ENCODE measurements around the gene COX8A. TPM values are rescaled to one million over a fixed set of nuclear protein-coding genes. Genes with fewer than 3 reads are reported as not detected.

Gene COX8A
- total RNA-seq, 4 donors from 2014 or later = 265 to 424 (median 362) TPM

DNA sequence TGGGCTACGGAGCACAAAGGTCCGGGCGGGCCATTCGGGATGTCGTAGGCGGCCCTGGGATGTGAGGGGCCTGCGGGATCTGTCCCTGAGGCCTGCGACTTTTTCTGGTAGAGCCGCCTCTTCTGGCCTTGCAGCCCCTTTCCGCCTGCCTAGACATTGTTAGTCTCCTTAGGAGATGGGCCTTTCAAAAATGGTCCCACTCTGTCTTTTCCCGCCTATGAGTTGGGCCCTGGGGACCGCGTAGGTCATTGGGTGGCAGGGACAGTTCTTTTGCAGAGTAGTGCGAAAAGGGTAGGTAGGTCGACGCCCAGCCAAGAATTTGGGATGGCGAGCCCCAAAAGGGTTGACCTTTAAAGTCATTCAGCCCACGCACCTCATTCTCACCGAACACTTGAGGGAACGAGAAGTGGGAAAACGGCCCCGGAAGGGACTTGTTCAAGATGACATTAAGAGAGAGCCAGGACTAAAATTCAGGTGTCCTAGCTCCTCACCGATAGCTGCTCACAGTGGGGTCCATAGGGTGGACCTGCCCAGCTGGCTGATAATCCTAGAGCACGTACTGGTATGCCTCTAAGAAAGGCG is 12.6 kb downstream of the COX8A start:
- TF ChIP-seq, protein P1, sequence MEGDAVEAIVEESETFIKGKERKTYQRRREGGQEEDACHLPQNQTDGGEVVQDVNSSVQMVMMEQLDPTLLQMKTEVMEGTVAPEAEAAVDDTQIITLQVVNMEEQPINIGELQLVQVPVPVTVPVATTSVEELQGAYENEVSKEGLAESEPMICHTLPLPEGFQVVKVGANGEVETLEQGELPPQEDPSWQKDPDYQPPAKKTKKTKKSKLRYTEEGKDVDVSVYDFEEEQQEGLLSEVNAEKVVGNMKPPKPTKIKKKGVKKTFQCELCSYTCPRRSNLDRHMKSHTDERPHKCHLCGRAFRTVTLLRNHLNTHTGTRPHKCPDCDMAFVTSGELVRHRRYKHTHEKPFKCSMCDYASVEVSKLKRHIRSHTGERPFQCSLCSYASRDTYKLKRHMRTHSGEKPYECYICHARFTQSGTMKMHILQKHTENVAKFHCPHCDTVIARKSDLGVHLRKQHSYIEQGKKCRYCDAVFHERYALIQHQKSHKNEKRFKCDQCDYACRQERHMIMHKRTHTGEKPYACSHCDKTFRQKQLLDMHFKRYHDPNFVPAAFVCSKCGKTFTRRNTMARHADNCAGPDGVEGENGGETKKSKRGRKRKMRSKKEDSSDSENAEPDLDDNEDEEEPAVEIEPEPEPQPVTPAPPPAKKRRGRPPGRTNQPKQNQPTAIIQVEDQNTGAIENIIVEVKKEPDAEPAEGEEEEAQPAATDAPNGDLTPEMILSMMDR (IDR thresholded peaks at IDR 0.05) = no peak
- ATAC-seq (ENCODE audit: low FRiP score) = no peak
- DNase-seq (ENCODE audit: low spot score) = no peak

DNA sequence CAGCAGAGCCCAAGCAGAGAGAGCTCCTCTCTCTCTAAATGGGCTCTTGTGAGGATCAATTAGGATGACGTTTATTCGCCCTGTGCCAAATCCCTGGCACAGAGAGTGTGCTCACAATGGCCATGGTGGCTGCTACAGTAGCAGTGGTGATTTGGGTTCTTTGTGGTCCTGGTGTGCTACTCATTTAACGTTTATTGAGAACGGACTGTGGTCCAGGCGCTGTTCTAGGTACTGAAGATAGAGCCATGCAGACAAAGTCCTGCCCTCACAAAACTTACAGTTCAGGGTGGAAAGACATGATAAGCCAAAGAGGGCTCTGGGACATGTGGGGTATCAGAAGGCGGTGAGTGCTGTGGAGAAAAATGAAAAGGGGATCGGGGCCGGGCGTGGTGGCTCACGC is 17.1 kb downstream of the COX8A start:
- no peak for DNase-seq (ENCODE audit: low spot score)
- no peak for ATAC-seq (ENCODE audit: low FRiP score)
- TF ChIP-seq, protein P1 (IDR thresholded peaks at IDR 0.05) = no peak

DNA sequence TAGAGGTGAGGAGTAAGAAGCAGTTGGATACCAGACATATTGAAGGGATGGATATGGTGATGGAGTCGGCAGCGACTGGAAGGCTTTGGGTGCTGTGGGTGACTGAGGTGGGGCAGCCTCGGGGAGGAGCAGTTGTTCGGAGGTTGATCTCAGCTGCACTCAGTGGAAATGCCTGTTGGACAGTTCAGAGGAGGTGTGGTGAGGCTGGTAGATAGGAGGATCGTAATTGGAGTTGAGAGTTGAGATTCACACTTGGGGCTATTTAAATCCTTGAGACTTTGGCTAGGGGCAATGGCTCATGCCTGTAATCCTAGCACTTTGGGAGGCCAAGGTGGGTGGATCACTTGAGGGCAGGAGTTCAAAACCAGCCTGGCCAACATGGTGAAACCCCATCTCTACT is 18.7 kb downstream of the COX8A start:
- no peak for ATAC-seq (ENCODE audit: low FRiP score)
- TF ChIP-seq, protein P1 (IDR thresholded peaks at IDR 0.05) = no peak
- no peak for DNase-seq (ENCODE audit: low spot score)

DNA sequence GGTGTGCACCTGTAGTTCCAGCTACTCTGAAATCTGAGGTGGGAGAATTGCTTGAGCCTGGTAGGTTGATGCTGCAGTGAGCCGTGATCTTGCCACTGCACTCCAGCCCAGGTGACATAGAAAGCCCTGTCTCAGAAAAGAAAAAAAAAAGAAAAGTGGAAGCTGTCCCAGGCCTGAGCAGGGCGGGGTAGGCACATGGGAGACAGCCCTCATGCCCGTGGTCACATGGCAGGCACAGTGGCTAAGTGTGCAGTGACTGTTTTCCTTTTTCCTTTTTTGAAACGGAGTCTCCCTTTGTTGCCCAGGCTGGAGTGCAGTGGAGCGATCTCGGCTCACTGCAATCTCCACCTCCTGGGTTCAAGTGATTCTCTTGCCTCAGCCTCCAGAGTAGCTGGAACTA is 19.6 kb downstream of the COX8A start:
- DNase-seq (ENCODE audit: low spot score) (no peak), ATAC-seq (ENCODE audit: low FRiP score) (no peak)
- TF ChIP-seq, protein P1 (IDR thresholded peaks at IDR 0.05) = no peak

DNA sequence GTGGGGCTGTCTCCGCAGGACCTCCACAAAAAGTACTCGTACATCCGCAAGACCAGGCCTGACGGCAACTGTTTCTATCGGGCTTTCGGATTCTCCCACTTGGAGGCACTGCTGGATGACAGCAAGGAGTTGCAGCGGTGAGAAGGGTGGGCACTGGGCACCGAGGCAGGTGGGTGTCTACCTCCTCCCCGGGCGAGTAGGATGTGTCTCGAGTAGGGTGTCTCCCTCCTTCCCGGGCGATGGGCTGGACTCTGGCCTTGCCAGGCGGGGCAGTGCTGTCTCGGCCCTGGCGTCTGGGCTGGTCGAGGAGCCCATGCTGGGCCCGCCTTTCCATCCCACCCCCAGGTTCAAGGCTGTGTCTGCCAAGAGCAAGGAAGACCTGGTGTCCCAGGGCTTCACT is 22.1 kb downstream of the COX8A start:
- TF ChIP-seq, protein P1 (IDR thresholded peaks at IDR 0.05) = no peak
- ATAC-seq (ENCODE audit: low FRiP score) (no peak), DNase-seq (ENCODE audit: low spot score) (no peak)

DNA sequence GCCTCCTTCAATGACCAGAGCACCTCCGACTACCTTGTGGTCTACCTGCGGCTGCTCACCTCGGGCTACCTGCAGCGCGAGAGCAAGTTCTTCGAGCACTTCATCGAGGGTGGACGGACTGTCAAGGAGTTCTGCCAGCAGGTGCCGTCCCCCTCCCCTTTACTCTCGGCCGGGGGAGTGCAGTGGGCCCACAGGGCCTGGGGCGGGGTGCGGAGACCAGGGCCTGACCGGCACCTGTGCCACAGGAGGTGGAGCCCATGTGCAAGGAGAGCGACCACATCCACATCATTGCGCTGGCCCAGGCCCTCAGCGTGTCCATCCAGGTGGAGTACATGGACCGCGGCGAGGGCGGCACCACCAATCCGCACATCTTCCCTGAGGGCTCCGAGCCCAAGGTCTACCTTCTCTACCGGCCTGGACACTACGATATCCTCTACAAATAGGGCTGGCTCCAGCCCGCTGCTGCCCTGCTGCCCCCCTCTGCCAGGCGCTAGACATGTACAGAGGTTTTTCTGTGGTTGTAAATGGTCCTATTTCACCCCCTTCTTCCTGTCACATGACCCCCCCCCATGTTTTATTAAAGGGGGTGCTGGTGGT is 22.8 kb downstream of the COX8A start:
- TF ChIP-seq, protein P1 (IDR thresholded peaks at IDR 0.05) = no peak
- ATAC-seq (ENCODE audit: low FRiP score) = no peak
- no peak for DNase-seq (ENCODE audit: low spot score)

DNA sequence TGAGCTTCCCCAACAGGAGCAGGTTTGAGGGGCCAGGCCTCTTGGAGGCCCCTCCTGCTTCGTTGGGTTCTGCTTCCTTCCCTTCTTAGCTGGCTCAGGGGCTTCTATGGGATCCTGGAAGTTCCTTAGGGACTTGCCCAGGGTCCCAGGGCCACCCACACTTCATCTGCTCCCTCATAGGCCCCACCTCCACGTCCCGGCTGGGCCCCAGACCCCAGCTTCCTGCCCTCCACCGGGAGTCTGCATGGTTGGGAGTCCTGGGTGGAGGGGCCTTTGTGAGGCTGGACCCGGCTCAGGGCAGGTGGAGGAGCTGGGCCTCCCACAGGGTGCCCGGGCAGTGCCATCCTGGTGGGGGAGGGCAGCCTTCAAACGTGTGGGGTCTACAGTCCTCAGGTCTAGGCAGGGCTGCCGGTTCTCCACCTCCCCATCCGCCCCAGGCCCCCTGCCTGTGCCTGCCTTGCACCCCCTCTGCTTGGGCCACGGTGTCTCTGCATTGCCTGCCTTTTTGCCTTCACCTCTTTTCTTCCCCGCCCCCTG is 23.4 kb downstream of the COX8A start:
- TF ChIP-seq, protein P1 (IDR thresholded peaks at IDR 0.05) = no peak
- no peak for ATAC-seq (ENCODE audit: low FRiP score)

More for the DNA sequence above, 23.4 kb downstream of the COX8A start:
- DNase-seq (ENCODE audit: low spot score) = no peak
